Measurements from ENCODE around the gene IFI27L1.

IFI27L1 gene

DNA sequence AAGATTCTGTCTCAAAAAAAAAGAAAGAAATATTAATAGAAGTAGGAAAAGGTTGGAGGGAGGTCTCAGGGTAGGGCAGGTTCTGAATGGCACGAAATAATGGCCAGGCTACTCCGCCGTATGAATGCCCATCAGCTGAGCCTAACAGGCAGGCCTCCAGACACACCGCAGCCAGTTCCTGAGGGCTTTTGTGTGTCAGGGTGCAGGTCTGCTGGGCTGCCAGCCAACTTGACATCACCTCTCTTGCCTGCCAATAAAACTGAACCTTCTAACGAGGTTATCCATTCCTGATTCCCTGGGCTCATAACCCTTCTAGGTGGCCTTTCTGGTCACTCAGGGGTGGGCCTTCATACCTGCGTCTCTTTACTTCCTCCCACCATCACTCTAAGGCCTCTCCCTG is 32.4 kb downstream of the IFI27L1 start:
- Histone ChIP-seq H3K27me3 (ENCODE audit: control insufficient read depth, insufficient read depth, low read length, poor library complexity, severe bottlenecking) (no peaks in the 10 kb centered on the region), H3K27ac (ENCODE audit: insufficient read depth, low read depth, low read length, poor library complexity, severe bottlenecking) (no peak overlapping the region), H3K4me3 (ENCODE audit: insufficient read depth, low read depth, low read length) (no peak overlapping the region), H3K9me3 (ENCODE audit: control insufficient read depth, low read length) (no peaks in the 10 kb centered on the region), H3K4me1 (ENCODE audit: control insufficient read depth, insufficient read depth, low read length) (no peaks in the 10 kb centered on the region), H3K36me3 (ENCODE audit: control insufficient read depth, insufficient read depth, low read length) (no peaks in the 10 kb centered on the region)
- WGBS, 2 experiments = 77% methylated on average over 6 of the region's 6 CpGs

DNA sequence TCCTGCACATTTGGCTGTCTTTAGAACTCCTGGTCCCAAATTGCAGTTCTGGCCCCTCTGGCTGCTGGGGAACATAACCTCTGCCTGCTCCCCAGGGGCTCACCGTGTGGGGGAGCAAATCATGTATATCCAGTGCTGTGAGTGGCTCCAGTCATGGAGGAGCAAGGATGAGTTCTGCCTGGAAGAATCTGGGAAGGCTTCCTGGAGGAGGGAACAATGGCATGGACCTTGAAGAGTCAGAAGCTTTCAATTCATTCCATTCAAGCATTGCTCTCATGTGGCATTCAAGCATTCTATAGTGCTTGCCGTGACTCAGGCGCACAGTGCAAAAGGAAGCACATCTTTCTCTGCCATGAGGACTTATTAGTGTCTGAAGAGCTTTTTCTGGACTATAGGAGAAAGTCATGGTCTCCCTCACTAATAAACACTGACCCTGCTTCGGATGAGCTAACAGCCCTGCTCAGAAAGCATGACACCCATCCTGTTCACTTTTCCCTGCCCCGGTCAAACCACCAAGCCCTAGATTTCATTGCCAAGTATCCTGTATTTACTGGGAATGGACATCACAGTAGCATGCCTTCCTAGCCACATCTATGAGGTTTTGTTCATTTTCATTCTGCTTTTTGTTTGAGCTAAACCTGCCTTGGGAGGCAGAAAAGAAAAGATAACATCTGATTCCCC is 32.9 kb downstream of the IFI27L1 start:
- H3K36me3 ChIP-seq (ENCODE audit: control insufficient read depth, insufficient read depth, low read length) = no peaks in the 10 kb centered on the region
- H3K4me1 ChIP-seq (ENCODE audit: control insufficient read depth, insufficient read depth, low read length) = no peaks in the 10 kb centered on the region
- H3K4me3 ChIP-seq (ENCODE audit: insufficient read depth, low read depth, low read length) = no peak overlapping the region
- no peaks in the 10 kb centered on the region for H3K27me3 ChIP-seq (ENCODE audit: control insufficient read depth, insufficient read depth, low read length, poor library complexity, severe bottlenecking)
- 87 to 93% methylated on average over 5 of the region's 5 CpGs for WGBS, 2 experiments
- no peak overlapping the region for H3K27ac ChIP-seq (ENCODE audit: insufficient read depth, low read depth, low read length, poor library complexity, severe bottlenecking)
- H3K9me3 ChIP-seq (ENCODE audit: control insufficient read depth, low read length) = no peaks in the 10 kb centered on the region

DNA sequence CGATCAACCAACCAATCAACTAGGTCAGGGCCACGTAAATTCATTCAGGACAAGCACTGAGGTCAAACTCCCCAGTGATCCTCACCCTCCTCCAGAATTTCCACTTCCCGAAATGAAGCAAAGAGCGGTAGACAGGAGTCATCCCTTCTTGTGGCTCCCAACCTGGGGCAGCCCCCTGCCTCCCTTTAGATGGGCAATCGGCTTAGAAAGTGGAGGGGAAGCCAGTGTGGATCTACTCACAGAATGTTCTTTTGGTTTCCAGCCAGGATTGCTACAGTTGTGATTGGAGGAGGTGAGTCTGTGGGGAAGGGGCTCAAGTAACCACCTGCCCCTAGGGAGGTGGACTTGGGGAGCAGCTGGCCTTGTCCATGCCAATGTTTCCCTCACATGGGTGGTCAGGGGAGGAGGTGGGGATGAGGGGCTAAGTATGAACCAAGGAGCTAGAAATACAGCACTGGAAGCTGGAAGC is 33.5 kb downstream of the IFI27L1 start:
- H3K9me3 ChIP-seq (ENCODE audit: control insufficient read depth, low read length) = no peaks in the 10 kb centered on the region
- WGBS, 2 experiments = 93% methylated on average over 5 of the region's 5 CpGs

DNA sequence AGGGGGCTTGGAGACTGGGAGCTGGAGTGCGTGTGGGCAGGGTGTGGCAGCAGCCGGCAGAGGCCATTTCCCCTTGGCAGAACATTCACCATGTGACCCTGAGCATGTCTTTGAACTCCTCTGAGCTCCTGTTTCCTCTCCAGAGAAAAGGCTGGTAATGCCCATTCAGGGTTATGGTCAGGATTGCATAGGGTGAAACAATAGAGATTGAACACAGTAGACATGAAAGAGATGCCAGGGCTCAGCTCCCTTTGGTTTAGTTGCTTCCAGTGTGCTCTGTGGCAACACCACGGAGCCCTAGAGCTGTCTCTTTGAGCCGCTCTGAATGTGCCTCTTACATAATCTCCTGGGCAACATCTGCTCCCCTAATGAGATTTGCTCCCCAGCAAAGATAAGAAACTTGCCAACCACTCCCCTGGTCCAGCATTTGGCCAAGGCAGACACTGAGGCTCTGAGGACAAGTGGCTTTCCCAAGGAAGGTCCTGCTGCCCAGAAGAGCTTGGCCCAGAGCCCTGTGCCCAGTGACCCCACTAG is 34.0 kb downstream of the IFI27L1 start:
- H3K36me3 ChIP-seq (ENCODE audit: control insufficient read depth, insufficient read depth, low read length) = no peaks in the 10 kb centered on the region
- no peaks in the 10 kb centered on the region for H3K9me3 ChIP-seq (ENCODE audit: control insufficient read depth, low read length)
- H3K27me3 ChIP-seq (ENCODE audit: control insufficient read depth, insufficient read depth, low read length, poor library complexity, severe bottlenecking) = no peaks in the 10 kb centered on the region
- H3K4me1 ChIP-seq (ENCODE audit: control insufficient read depth, insufficient read depth, low read length) = no peaks in the 10 kb centered on the region
- no peak overlapping the region for H3K27ac ChIP-seq (ENCODE audit: insufficient read depth, low read depth, low read length, poor library complexity, severe bottlenecking)
- 84 to 86% methylated on average over 4 of the region's 4 CpGs for WGBS, 2 experiments
- no peak overlapping the region for H3K4me3 ChIP-seq (ENCODE audit: insufficient read depth, low read depth, low read length)

More for the DNA sequence above, 33.5 kb downstream of the IFI27L1 start:
- Histone ChIP-seq H3K36me3 (ENCODE audit: control insufficient read depth, insufficient read depth, low read length) (no peaks in the 10 kb centered on the region), H3K27me3 (ENCODE audit: control insufficient read depth, insufficient read depth, low read length, poor library complexity, severe bottlenecking) (no peaks in the 10 kb centered on the region), H3K27ac (ENCODE audit: insufficient read depth, low read depth, low read length, poor library complexity, severe bottlenecking) (no peak overlapping the region), H3K4me1 (ENCODE audit: control insufficient read depth, insufficient read depth, low read length) (no peaks in the 10 kb centered on the region), H3K4me3 (ENCODE audit: insufficient read depth, low read depth, low read length) (no peak overlapping the region)

DNA sequence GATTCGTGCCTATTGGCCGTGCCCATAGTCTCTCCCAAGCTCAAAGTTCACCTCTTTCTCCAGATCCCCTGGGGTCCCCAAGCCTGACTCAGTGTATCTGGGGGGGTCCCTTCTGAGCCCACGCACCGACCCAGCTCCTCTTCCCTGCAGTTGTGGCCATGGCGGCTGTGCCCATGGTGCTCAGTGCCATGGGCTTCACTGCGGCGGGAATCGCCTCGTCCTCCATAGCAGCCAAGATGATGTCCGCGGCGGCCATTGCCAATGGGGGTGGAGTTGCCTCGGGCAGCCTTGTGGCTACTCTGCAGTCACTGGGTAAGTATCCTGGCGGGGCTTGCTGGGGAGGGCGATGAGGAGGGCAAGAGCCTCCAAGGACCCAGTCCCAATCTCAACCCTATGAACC is 34.5 kb downstream of the IFI27L1 start:
- no peak overlapping the region for H3K4me3 ChIP-seq (ENCODE audit: insufficient read depth, low read depth, low read length)
- no peaks in the 10 kb centered on the region for H3K27me3 ChIP-seq (ENCODE audit: control insufficient read depth, insufficient read depth, low read length, poor library complexity, severe bottlenecking)
- no peak overlapping the region for H3K27ac ChIP-seq (ENCODE audit: insufficient read depth, low read depth, low read length, poor library complexity, severe bottlenecking)
- no peaks in the 10 kb centered on the region for H3K36me3 ChIP-seq (ENCODE audit: control insufficient read depth, insufficient read depth, low read length)
- no peaks in the 10 kb centered on the region for H3K9me3 ChIP-seq (ENCODE audit: control insufficient read depth, low read length)
- H3K4me1 ChIP-seq (ENCODE audit: control insufficient read depth, insufficient read depth, low read length) = no peaks in the 10 kb centered on the region
- 94 to 98% methylated on average over 15 of the region's 15 CpGs for WGBS, 2 experiments

DNA sequence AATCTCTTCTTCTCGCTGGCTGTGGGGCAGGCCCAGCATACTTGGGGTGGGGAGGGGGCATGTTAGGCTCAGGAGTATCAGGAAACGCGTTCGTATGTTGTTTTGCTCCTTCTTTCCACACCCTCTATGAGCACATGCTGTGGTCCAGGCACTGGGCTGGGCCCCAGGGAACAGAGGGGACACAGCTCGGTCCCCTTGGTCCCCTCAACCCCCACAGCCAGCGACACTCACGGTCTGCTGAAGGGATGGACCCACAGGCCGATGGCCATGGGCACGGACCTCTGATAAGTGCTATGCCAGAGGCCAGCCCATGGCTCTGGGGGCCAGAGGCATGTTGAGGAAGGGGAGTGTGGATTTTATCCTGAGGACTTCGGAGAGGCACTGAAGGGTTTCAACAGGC is 35.6 kb downstream of the IFI27L1 start:
- no peaks in the 10 kb centered on the region for H3K36me3 ChIP-seq (ENCODE audit: control insufficient read depth, insufficient read depth, low read length)
- H3K4me3 ChIP-seq (ENCODE audit: insufficient read depth, low read depth, low read length) = no peak overlapping the region
- H3K27ac ChIP-seq (ENCODE audit: insufficient read depth, low read depth, low read length, poor library complexity, severe bottlenecking) = no peak overlapping the region
- H3K27me3 ChIP-seq (ENCODE audit: control insufficient read depth, insufficient read depth, low read length, poor library complexity, severe bottlenecking) = no peaks in the 10 kb centered on the region
- 91 to 95% methylated on average over 10 of the region's 10 CpGs for WGBS, 2 experiments
- no peaks in the 10 kb centered on the region for H3K4me1 ChIP-seq (ENCODE audit: control insufficient read depth, insufficient read depth, low read length)
- no peaks in the 10 kb centered on the region for H3K9me3 ChIP-seq (ENCODE audit: control insufficient read depth, low read length)

DNA sequence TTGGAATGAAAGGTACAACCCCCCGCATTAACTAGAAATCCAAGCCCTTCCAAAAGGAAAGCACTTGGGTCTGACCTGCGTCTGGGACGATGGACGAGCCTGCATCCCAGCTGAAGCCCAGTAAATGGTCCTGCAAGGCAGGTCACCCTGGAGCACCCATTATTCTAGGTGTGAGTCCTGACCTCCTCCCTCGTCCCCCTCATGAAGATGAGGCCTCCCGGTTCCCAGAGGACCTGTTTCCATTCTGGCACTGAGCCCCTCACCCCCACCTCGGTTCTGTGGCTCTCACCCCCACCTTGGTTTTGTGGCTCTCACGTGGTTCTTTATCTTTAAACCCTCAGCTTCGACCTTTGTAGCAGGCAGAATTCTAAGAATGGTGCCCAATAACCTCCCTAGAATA is 36.7 kb downstream of the IFI27L1 start:
- no peaks in the 10 kb centered on the region for H3K27me3 ChIP-seq (ENCODE audit: control insufficient read depth, insufficient read depth, low read length, poor library complexity, severe bottlenecking)
- H3K27ac ChIP-seq (ENCODE audit: insufficient read depth, low read depth, low read length, poor library complexity, severe bottlenecking) = no peak overlapping the region
- H3K9me3 ChIP-seq (ENCODE audit: control insufficient read depth, low read length) = no peaks in the 10 kb centered on the region
- no peak overlapping the region for H3K4me3 ChIP-seq (ENCODE audit: insufficient read depth, low read depth, low read length)
- no peaks in the 10 kb centered on the region for H3K4me1 ChIP-seq (ENCODE audit: control insufficient read depth, insufficient read depth, low read length)
- WGBS, 2 experiments = 89 to 90% methylated on average over 9 of the region's 9 CpGs
- no peaks in the 10 kb centered on the region for H3K36me3 ChIP-seq (ENCODE audit: control insufficient read depth, insufficient read depth, low read length)

DNA sequence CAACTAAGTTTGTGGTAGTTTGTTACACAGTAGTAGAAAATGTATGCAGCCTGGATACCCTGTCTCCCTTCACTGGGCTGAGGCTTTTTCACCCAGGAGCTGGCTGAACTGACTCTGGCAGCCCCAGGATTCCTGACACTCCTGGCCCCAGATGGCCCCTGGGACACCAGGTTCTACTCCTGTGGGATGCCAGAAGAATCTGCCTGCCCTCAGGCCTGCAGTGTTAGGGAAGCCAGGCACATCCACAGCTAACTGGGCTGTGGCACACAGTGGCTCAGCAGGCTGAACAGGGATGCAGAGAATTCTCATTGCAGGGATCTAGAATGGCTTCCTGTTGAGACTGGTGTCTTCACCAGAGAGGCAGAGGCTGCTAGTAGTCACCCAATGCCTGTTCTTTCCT is 38.0 kb downstream of the IFI27L1 start:
- Histone ChIP-seq H3K4me3 (ENCODE audit: insufficient read depth, low read depth, low read length) (no peak overlapping the region), H3K27me3 (ENCODE audit: control insufficient read depth, insufficient read depth, low read length, poor library complexity, severe bottlenecking) (no peaks in the 10 kb centered on the region), H3K9me3 (ENCODE audit: control insufficient read depth, low read length) (no peaks in the 10 kb centered on the region), H3K4me1 (ENCODE audit: control insufficient read depth, insufficient read depth, low read length) (no peaks in the 10 kb centered on the region), H3K27ac (ENCODE audit: insufficient read depth, low read depth, low read length, poor library complexity, severe bottlenecking) (no peak overlapping the region), H3K36me3 (ENCODE audit: control insufficient read depth, insufficient read depth, low read length) (no peaks in the 10 kb centered on the region)

DNA sequence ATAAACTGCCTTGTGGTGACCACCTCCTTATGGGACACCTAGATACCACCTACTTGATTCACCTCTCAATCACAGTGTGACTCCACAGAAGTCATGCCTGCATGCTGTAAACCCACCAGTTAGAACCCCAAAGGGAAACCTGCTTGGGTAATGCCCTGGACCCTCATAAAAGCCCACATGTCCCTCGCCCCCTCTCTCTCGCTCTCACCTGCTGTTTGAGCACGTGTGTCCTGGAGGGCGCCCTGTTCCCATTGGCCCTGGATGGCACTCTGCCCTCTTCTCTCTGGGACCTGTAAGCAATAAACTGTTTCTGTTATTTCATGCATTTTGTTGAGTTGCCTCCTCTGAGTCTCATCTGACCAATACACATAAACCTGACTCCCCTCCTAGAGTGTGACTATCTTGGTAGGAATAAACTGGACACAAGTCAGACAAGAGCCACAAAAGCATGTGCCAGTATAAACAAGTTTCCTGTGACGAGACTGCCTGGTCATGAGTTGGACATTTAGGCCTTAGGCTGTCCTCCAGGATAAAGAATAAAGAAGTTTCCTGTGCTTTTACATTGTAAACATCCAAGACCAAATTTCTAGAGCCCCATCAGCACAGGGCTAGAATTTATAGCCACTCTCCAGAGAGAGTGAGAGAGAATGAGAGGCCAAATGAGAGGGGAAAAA is 39.7 kb downstream of the IFI27L1 start:
- H3K9me3 ChIP-seq (ENCODE audit: control insufficient read depth, low read length) = no peaks in the 10 kb centered on the region
- no peak overlapping the region for H3K4me3 ChIP-seq (ENCODE audit: insufficient read depth, low read depth, low read length)
- no peaks in the 10 kb centered on the region for H3K4me1 ChIP-seq (ENCODE audit: control insufficient read depth, insufficient read depth, low read length)
- WGBS, 2 experiments = 84 to 90% methylated on average over 5 of the region's 5 CpGs
- no peaks in the 10 kb centered on the region for H3K36me3 ChIP-seq (ENCODE audit: control insufficient read depth, insufficient read depth, low read length)
- H3K27me3 ChIP-seq (ENCODE audit: control insufficient read depth, insufficient read depth, low read length, poor library complexity, severe bottlenecking) = no peaks in the 10 kb centered on the region
- no peak overlapping the region for H3K27ac ChIP-seq (ENCODE audit: insufficient read depth, low read depth, low read length, poor library complexity, severe bottlenecking)

DNA sequence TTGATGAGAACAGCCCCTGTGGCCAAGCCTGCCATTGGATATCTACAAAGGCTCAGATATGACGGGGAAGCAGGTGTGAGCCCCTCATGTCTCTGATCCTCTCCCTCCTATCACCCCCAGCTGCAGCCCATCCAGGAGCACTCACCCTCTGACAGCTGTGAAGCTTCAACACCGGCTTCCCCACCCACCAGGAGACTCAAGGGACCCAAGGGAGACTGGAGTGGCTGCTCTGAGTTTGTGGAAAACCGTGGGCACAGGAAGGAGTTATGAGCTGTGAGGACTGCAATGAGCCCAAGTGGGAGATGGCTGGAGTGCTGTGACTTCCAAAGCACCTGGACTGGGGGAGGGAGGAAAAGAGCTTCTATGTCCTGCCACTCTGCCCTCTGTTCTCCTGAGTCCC is 40.4 kb downstream of the IFI27L1 start:
- Histone ChIP-seq H3K9me3 (ENCODE audit: control insufficient read depth, low read length) (no peaks in the 10 kb centered on the region), H3K4me3 (ENCODE audit: insufficient read depth, low read depth, low read length) (no peak overlapping the region), H3K4me1 (ENCODE audit: control insufficient read depth, insufficient read depth, low read length) (no peaks in the 10 kb centered on the region), H3K27ac (ENCODE audit: insufficient read depth, low read depth, low read length, poor library complexity, severe bottlenecking) (no peak overlapping the region), H3K27me3 (ENCODE audit: control insufficient read depth, insufficient read depth, low read length, poor library complexity, severe bottlenecking) (no peaks in the 10 kb centered on the region), H3K36me3 (ENCODE audit: control insufficient read depth, insufficient read depth, low read length) (no peaks in the 10 kb centered on the region)
- WGBS, 2 experiments = 78 to 83% methylated on average over 3 of the region's 3 CpGs
